GM08714 (cell line): ENCODE results near the gene HERC2.
A peak's percentile ranks its signal among the peaks of the same experiment; 100 is the strongest.

Experiments used
- H3K4me3 ChIP-seq: fragments of 200-500 bp; sonication (Bioruptor generic); 2 replicates; pipeline ENCODE4 v1.5.1; 2014; ENCODE audit warnings: mild to moderate bottlenecking, low read length, inconsistent platforms
- ZNF274 ChIP-seq: IDR thresholded peaks from 2 replicates; pipeline ENCODE4 v1.6.1; 2012; ENCODE audit warnings: mild to moderate bottlenecking, low read depth, low read length

The HERC2 gene

GRCh38 chr15:28098766-28099554 is 223.0 kb downstream of the HERC2 start, which contains the start of gene OCA2:
TSS of gene OCA2 (minus strand) at chr15:28099315. CDS start at chr15:28081874, 17,441 bp downstream.
- no peak within 1 kb of the TSS for H3K4me3 ChIP-seq
- TF ChIP-seq ZNF274: no peak

DNA sequence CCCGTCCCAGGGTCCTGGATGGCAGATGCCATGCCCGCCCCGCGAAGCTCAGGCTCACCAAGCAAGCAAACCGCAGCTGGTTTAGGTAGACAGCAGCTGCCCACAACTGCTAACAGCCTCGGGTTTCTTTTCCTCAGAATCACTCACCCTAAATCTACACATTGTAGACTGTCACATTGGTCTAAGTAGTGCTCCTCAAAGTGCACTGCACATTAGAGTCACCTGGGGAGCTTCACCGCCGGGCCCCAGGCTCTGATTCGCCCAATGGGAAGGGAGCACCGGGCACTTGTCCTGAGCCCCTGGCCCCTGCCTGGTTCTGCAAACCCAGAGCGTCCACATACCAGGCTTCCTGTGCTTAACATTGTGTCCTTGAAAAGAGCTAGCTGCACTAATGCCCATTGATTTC is 223.6 kb downstream of the HERC2 start:
- TF ChIP-seq ZNF274: no peak
- H3K4me3 ChIP-seq: no peak overlapping the region

- no peak overlapping the region for H3K4me3 ChIP-seq
- TF ChIP-seq ZNF274: no peak
Measured at GRCh38 chr15:28097656-28098359, 224.2 kb downstream of the HERC2 start.

- peak overlapping the region; percentile 46; the same call in 1 of the 2 replicates for H3K4me3 ChIP-seq
- TF ChIP-seq ZNF274: no peak
Measured at GRCh38 chr15:28096670-28097431, 225.1 kb downstream of the HERC2 start.

- TF ChIP-seq ZNF274: no peak
- H3K4me3 ChIP-seq: peak overlapping the region; percentile 46; the same call in 1 of the 2 replicates
Measured at GRCh38 chr15:28096411-28096669, 225.6 kb downstream of the HERC2 start.

GRCh38 chr15:28094732-28095521 is 227.1 kb downstream of the HERC2 start:
- no peak for TF ChIP-seq ZNF274
- H3K4me3 ChIP-seq: no peak overlapping the region; the same call in 1 of the 2 replicates

DNA sequence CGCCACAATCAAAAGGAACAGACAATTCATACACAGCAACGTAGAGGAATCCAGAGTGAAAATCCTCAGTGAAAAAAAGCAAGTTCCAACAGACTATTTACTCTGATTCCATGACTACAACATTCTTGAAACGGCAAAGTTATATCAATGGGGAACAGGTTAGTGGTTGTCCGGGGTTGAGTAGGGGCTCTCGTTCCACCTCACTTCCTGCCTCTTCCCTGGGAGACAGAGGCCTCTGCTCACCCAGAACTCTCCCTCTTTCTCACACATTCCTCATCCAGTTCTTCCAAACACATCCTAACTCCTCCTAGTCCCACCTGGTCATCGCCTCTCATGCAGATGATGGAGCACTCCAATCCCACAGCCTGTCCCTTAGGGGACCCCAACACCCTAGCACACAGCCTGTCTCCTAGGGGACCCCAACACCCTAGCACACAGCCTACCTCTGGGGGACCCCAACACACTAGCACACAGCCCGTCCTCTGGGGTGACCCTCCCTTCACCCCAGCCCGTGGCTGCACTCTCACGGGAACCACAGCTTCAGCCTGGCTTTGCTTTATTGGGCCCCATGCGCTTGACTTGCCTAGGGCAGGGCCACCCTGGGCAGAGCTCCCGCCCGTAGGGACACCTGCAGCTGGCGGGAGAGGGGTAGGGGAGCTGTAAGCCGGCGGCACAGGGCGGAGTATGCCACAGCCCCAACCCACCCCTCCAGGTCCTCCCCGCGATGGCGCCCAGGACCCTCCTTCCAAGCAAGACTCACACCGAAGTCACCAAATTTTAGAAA is 228.0 kb downstream of the HERC2 start:
- H3K4me3 ChIP-seq: no peak overlapping the region
- no peak for TF ChIP-seq ZNF274

DNA sequence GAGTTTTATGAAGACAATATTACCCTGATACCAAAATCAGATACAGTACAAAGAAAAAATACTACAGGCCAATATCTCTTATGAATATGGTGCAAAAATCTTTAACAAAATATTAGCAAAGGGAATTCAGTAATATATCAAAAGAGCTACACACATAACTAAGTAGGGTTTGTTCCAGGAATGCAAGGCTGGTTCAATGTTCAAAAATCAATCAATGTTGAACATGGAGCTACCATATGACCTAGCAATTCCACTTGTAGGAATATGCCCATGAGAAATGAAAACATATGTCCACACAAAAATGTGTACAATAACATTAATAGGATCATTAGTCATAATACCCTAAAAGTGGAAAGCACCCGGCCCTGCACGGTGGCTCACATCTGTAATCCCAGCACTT is 230.7 kb downstream of the HERC2 start:
- no peak overlapping the region for H3K4me3 ChIP-seq
- TF ChIP-seq ZNF274: no peak

DNA sequence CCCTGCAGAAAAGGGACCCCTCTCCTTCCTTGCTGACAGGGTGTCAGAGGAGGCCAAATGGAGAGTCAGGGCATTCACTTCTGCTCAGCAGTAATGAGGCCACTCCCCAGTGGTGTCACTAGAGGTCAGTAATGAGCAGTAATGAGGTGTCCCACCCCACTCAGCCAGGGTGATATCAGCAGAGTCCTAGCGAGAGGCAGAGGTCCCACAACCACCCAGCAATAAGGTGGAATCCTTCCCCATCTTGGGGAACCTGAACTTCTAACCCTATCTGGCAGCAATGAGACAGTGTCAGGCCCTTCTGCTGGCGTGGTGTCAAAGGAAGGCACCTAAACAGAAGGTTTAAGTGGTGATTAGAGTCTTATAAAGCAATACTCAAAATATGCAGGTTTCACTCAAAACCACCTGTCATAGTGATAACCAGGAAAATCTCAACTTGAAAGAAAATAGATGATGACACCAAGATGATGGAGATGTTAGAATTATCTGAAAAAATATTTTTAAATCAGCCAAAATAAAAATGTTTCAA is 235.7 kb downstream of the HERC2 start:
- no peak for TF ChIP-seq ZNF274
- no peak overlapping the region for H3K4me3 ChIP-seq

GRCh38 chr15:28085489-28086174 is 236.3 kb downstream of the HERC2 start:
- H3K4me3 ChIP-seq: no peak overlapping the region
- TF ChIP-seq ZNF274: no peak

DNA sequence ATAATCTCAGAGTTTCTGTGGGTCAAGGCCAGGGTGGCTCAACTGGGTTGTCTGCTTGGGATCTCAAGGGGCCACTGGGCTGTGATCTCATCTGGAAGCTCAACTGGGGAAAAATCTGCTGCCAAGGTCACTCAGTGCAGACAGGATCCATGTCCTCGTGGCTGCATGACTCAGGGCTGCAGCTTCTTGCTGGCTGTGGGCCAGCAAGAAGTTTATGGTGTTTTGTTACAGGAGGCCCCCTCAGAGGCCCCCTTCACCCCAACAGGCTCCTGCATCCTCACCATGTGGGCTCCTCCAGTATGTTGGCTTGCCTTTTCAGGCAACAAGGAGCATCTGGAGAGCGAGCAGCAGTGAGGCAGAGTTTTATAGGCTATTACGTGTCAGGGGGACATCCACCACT is 237.4 kb downstream of the HERC2 start:
- H3K4me3 ChIP-seq: no peak overlapping the region
- TF ChIP-seq ZNF274: no peak

- TF ChIP-seq ZNF274: no peak
- H3K4me3 ChIP-seq: no peak overlapping the region
Measured at GRCh38 chr15:28082891-28083684, 238.9 kb downstream of the HERC2 start.
